Thyroid gland (tissue), 4 donors: ENCODE measurements around the gene PPP2R5B. TPM values are rescaled to one million over a fixed set of nuclear protein-coding genes. Genes with fewer than 3 reads are reported as not detected.

ENCODE experiments used
- DNase-seq, 2 donors: peaks; one replicate each; pipeline ENCODE4 v3.0.0-alpha.2; 2019
- H3K27ac ChIP-seq, 3 donors: fragments of 200-600 bp; sonication (generic); 1 replicate in 2 of 3; 2 replicates in 1 of 3; pipeline ENCODE4 v1.5.1; 2016 to 2019; ENCODE audit warnings: mild to moderate bottlenecking in 1 of 3, moderate library complexity in 1 of 3
- H3K27me3 ChIP-seq: fragments of 200-600 bp; sonication (generic); one replicate; pipeline ENCODE4 v1.5.1; 2019
- H3K36me3 ChIP-seq, 2 donors: fragments of 200-600 bp; sonication (generic); one replicate each; pipeline ENCODE4 v1.5.1; 2016 to 2019
- H3K4me1 ChIP-seq, 2 donors: fragments of 200-600 bp; sonication (generic); one replicate each; pipeline ENCODE4 v1.5.1; 2017 to 2019
- H3K4me3 ChIP-seq, 3 donors: fragments of 200-600 bp; sonication (generic); replicated peaks in 1 of 3; 1 replicate in 2 of 3; 2 replicates in 1 of 3; pipeline ENCODE4 v1.5.1; 2016; ENCODE audit warnings: mild to moderate bottlenecking in 1 of 3
- H3K9me3 ChIP-seq: fragments of 200-600 bp; sonication (generic); one replicate; pipeline ENCODE4 v1.5.1; 2017
- POLR2A ChIP-seq, 2 donors: fragments of 450-650 bp; IDR thresholded peaks; one replicate each; pipeline ENCODE4 v1.6.1; 2017; ENCODE audit warnings: antibody characterized with exemption in 2 of 2, mild to moderate bottlenecking in 2 of 2, moderate library complexity in 1 of 2
- WGBS, 2 donors: methylation state at CpG; one replicate each; pipeline ENCODE4 v1.1.5; 2017; 5-methylcytosine and 5-hydroxymethylcytosine counted together
- intact Hi-C: fragments of 100-400 bp; cut with DNase I; formaldehyde crosslinking; loops from one replicate; pipeline ENCODE4 v1.15.1; 2023
- total RNA-seq, 4 donors: library from RNA; depleted of rRNA; stranded (reverse); fragments of >200 nt; gene quantifications; one replicate each; pipeline ENCODE4 v1.2.3, GENCODE V29; 2016
- TF ChIP-seq, protein P1 (sequence below), 6 experiments: fragments of 200-600 bp in 3 of 6; fragments of 450-650 bp in 3 of 6; sonication (generic) in 3 of 6; IDR thresholded peaks; one replicate each; pipeline ENCODE4 v1.5.1; 2016 to 2019; ENCODE audit warnings: antibody characterized with exemption in 6 of 6, mild to moderate bottlenecking in 2 of 6, inconsistent platforms in 1 of 6, moderate library complexity in 1 of 6

Gene PPP2R5B
- total RNA-seq, 4 donors from 2014 or later = 14.8 to 30.1 (median 21.7) TPM

DNA sequence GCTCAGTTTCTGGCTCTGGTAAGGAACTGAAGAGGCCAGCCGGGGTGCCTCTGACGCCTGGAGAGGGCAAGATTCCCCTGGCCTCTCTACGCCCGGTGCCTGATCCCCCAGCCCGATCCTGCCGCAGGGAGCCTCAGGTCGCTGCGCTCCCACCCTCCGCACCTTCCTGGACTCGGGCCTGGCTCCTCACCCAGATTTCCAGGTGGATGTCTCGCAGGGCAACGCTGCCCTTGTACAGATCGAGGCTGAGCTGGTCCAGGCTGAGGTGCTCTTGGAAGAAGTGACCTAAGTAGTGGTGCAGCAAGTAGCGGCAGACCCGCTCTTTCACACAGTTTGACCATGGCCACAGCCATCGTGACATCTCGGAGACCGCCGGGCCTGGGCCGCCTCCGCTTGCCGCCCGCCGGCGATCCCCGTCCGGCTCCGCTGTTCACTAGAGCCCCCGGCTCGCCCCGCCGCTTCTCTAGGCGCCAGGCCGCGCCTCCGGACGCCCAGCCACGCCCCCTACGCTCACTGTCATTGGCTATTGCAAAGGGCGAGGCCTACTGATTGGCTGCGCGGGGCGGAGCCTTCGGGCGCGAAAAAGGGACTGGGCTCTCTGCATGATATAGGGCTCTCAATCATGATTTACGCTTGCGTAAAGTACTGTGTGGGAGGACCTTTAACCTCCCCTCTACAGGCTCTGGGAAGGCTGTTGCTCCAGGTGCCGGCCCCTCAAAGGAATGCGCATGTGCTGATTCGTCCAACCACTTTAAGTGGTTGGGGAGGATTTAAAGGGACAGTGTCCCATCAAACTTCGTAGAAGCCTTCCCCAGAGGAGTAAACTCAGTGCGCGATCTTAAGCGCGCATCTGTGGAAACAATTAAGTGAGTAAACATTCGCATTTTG is 7.5 kb upstream of the PPP2R5B start, which contains the start of gene ATG2A:
ATG2A (minus strand) TSS at position 435 of the 888 bp plus-strand sequence; CDS start at position 361, 74 bp downstream.
- H3K4me1 ChIP-seq = peaks cover 16 to 19% of the 10 kb centered on the region in 2 donors
- peaks cover 16 to 22% of the 10 kb centered on the region in 2 donors for H3K36me3 ChIP-seq
- H3K4me3 ChIP-seq = peak within 1 kb of the TSS; percentile 88 to 95 (median 94)
- 0 to 2% methylated on average over 23 to 49 of the region's 57 CpGs for WGBS, 2 donors
- peak within 1 kb of the TSS; percentile 46 to 85 (median 76) for H3K27ac ChIP-seq
- H3K27me3 ChIP-seq = no peaks in the 10 kb centered on the region
- H3K9me3 ChIP-seq = no peaks in the 10 kb centered on the region
- peak; percentile 27 to 92 for TF ChIP-seq POLR2A (IDR thresholded peaks at IDR 0.05)
- TF ChIP-seq, protein P1, sequence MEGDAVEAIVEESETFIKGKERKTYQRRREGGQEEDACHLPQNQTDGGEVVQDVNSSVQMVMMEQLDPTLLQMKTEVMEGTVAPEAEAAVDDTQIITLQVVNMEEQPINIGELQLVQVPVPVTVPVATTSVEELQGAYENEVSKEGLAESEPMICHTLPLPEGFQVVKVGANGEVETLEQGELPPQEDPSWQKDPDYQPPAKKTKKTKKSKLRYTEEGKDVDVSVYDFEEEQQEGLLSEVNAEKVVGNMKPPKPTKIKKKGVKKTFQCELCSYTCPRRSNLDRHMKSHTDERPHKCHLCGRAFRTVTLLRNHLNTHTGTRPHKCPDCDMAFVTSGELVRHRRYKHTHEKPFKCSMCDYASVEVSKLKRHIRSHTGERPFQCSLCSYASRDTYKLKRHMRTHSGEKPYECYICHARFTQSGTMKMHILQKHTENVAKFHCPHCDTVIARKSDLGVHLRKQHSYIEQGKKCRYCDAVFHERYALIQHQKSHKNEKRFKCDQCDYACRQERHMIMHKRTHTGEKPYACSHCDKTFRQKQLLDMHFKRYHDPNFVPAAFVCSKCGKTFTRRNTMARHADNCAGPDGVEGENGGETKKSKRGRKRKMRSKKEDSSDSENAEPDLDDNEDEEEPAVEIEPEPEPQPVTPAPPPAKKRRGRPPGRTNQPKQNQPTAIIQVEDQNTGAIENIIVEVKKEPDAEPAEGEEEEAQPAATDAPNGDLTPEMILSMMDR (IDR thresholded peaks at IDR 0.05) = peak in 1 of 6 experiments; percentile 25
- DNase-seq = peak; percentile 100
- intact Hi-C loops = loop anchor here (10.0 kb wide), 1 partner anchor 198 kb away; the partner anchor contains the start of genes TM7SF2 and ZNHIT2

DNA sequence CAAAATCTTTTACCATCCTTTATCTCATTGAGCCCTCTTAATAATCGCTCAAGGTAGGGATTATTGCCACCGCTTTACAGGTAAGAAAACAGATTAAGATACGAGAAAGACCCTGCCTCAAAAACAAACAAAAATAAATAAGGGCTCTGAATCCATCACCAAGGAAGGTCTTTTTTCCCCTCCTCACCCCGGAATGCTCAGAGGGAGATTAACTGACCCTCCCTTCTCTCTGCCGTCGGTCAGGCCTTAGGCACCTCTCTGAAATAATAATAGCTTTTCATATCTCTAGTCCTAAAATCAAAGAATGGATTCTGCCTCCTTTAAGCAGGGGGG is 6.9 kb upstream of the PPP2R5B start:
- Histone ChIP-seq H3K4me1 (peaks cover 16 to 19% of the 10 kb centered on the region in 2 donors), H3K4me3 (peak overlapping the region in 2 of 3 donors; percentile 10 to 37), H3K9me3 (no peaks in the 10 kb centered on the region), H3K27me3 (no peaks in the 10 kb centered on the region), H3K27ac (peak overlapping the region; percentile 12 to 85 (median 76)), H3K36me3 (peaks cover 15 to 16% of the 10 kb centered on the region in 2 donors)
- WGBS, 2 donors = 5 to 8% methylated on average over 6 of the region's 6 CpGs
- TF ChIP-seq POLR2A (IDR thresholded peaks at IDR 0.05) = no peak
- TF ChIP-seq, protein P1 (IDR thresholded peaks at IDR 0.05) = no peak
- intact Hi-C loops = loop anchor here (10.0 kb wide), 1 partner anchor 197 kb away; the partner anchor contains the start of genes TM7SF2 and ZNHIT2
- DNase-seq = no peak

DNA sequence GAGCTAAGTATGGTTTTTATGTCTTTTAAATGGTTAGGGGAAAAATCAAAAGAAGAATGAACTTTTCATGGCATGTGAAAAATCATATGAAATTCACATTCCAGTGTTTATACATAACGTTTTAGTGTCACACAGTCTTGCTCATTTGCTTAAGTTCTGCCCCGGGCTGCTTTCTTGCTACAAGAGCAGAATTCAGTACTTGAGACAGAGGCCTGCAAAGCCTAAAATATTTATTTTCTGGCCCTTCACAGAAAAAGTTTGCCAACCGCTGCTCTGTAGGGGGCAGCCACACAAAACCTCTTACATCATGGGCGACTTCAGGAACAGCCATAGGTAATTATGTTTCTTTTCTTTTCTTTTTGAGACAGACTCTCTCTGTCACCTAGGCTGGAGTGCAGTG is 6.5 kb upstream of the PPP2R5B start:
- peaks cover 11 to 12% of the 10 kb centered on the region in 2 donors for H3K36me3 ChIP-seq
- TF ChIP-seq POLR2A (IDR thresholded peaks at IDR 0.05) = no peak
- TF ChIP-seq, protein P1 (IDR thresholded peaks at IDR 0.05) = peak in 2 of 6 experiments; percentile 11 to 20
- intact Hi-C loops = loop anchor here (10.0 kb wide), 1 partner anchor 197 kb away; the partner anchor contains the start of genes TM7SF2 and ZNHIT2
- 12 to 18% methylated on average over 4 of the region's 4 CpGs for WGBS, 2 donors
- H3K9me3 ChIP-seq = no peaks in the 10 kb centered on the region
- peak; percentile 37 to 39 for DNase-seq
- peaks cover 16 to 19% of the 10 kb centered on the region in 2 donors for H3K4me1 ChIP-seq
- H3K27ac ChIP-seq = peak overlapping the region; percentile 12 to 85 (median 76)
- no peaks in the 10 kb centered on the region for H3K27me3 ChIP-seq
- peak overlapping the region in 1 of 3 donors; percentile 37 for H3K4me3 ChIP-seq

DNA sequence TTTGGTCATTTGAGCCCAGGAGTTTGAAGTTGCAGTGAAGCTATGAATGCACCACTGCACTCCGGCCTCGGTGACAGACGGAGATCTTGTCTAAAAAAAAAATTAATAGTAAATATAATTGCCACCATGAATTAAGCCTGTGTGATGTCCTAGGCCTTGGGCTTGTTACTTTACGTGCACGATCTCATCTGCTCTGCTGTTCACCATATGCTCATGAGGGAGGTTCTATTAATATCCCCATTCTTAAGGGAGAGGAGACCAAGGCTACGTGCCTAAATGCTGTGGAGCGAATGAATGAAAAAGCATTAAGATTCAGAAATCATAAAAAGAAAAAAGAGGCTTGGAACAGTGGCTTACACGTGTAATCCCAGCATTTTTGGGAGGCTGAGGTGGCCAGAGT is 4.9 kb upstream of the PPP2R5B start:
- no peak overlapping the region for H3K27ac ChIP-seq
- H3K4me3 ChIP-seq = no peak overlapping the region
- H3K4me1 ChIP-seq = peaks cover 19 to 22% of the 10 kb centered on the region in 2 donors
- WGBS, 2 donors = 85 to 88% methylated on average over 8 of the region's 8 CpGs
- TF ChIP-seq, protein P1 (IDR thresholded peaks at IDR 0.05) = no peak
- TF ChIP-seq POLR2A (IDR thresholded peaks at IDR 0.05) = no peak
- no peaks in the 10 kb centered on the region for H3K27me3 ChIP-seq
- DNase-seq = no peak
- H3K9me3 ChIP-seq = no peaks in the 10 kb centered on the region
- H3K36me3 ChIP-seq = no peaks in the 10 kb centered on the region
- intact Hi-C loops = loop anchor here (5.0 to 10.0 kb wide), 2 partner anchors 108 to 195 kb away; partner anchors contain the start of genes SNX15, TM7SF2 and ZNHIT2
